C4-2B (cell line): ENCODE data around the gene UBE2A.

ENCODE experiments used
- H3K27ac ChIP-seq: fragments of 450-650 bp; 2 replicates; pipeline ENCODE4 v1.5.1; 2017
- CTCF ChIP-seq: fragments of 450-650 bp; conservative IDR thresholded peaks from 2 replicates; pipeline ENCODE4 v1.5.1; 2017; ENCODE audit warnings: mild to moderate bottlenecking
- ZFX ChIP-seq: fragments of 450-650 bp; IDR thresholded peaks from 2 replicates; pipeline ENCODE4 v1.6.1; 2017

The UBE2A gene

GRCh38 chrX:119617517-119618164, 43.3 kb downstream of the UBE2A start:
- H3K27ac ChIP-seq: no peak overlapping the region
- TF ChIP-seq CTCF (no peak), ZFX (no peak)

- no peak overlapping the region for H3K27ac ChIP-seq
- no peak for TF ChIP-seq ZFX
- no peak for TF ChIP-seq CTCF
Observed at GRCh38 chrX:119618439-119618838, 44.1 kb downstream of the UBE2A start.

GRCh38 chrX:119622356-119623232, 48.2 kb downstream of the UBE2A start:
- peak overlapping the region; percentile 75 for H3K27ac ChIP-seq
- TF ChIP-seq CTCF (no peak), ZFX (no peak)

GRCh38 chrX:119624417-119624816, 50.1 kb downstream of the UBE2A start:
- no peak for TF ChIP-seq ZFX
- no peak for TF ChIP-seq CTCF
- no peak overlapping the region for H3K27ac ChIP-seq

GRCh38 chrX:119624951-119625668, 50.7 kb downstream of the UBE2A start:
- TF ChIP-seq ZFX: no peak
- no peak for TF ChIP-seq CTCF
- H3K27ac ChIP-seq: no peak overlapping the region

- TF ChIP-seq CTCF (no peak), ZFX (no peak)
- no peak overlapping the region for H3K27ac ChIP-seq
Observed at GRCh38 chrX:119625843-119626242, 51.5 kb downstream of the UBE2A start.
